H9 (cell line): ENCODE results near the gene CLCN3. TPM values are rescaled to one million over a fixed set of nuclear protein-coding genes. Genes with fewer than 3 reads are reported as not detected.

Experiments used
- DNase-seq: peaks from one replicate; pipeline ENCODE4 v3.0.0-alpha.2; 2017
- H2AFZ ChIP-seq: one replicate; pipeline ENCODE4 v1.6.1; 2013; ENCODE audit warnings: mild to moderate bottlenecking, low read length, control low read depth, moderate library complexity
- H2AK5ac ChIP-seq: 2 replicates; pipeline ENCODE4 v1.6.1; 2013; ENCODE audit warnings: low read length, control low read depth, mixed read lengths; ENCODE audit not compliant: insufficient read length
- H2BK120ac ChIP-seq: one replicate; pipeline ENCODE4 v1.6.1; 2013; ENCODE audit warnings: low read depth, mild to moderate bottlenecking, low read length, control low read depth, inconsistent platforms; ENCODE audit not compliant: poor library complexity, severe bottlenecking
- H2BK12ac ChIP-seq: 2 replicates; pipeline ENCODE4 v1.6.1; 2013; ENCODE audit warnings: low read length, control low read depth, mixed read lengths, low read depth; ENCODE audit not compliant: insufficient read length
- H2BK15ac ChIP-seq: 2 replicates; pipeline ENCODE4 v1.6.1; 2013; ENCODE audit warnings: low read depth, low read length, control low read depth
- H2BK20ac ChIP-seq: one replicate; pipeline ENCODE4 v1.6.1; 2013; ENCODE audit warnings: low read depth, mild to moderate bottlenecking, low read length, control low read depth, inconsistent platforms; ENCODE audit not compliant: poor library complexity, severe bottlenecking
- H2BK5ac ChIP-seq: 2 replicates; pipeline ENCODE4 v1.6.1; 2013; ENCODE audit warnings: low read length, control low read depth, mixed read lengths; ENCODE audit not compliant: insufficient read length
- H3K14ac ChIP-seq: 2 replicates; pipeline ENCODE4 v1.6.1; 2013; ENCODE audit warnings: low read length, control low read depth; ENCODE audit not compliant: insufficient read depth
- H3K18ac ChIP-seq: 2 replicates; pipeline ENCODE4 v1.6.1; 2013; ENCODE audit warnings: low read depth, mild to moderate bottlenecking, mixed read lengths, low read length, control low read depth; ENCODE audit not compliant: insufficient read length
- H3K23ac ChIP-seq: 2 replicates; pipeline ENCODE4 v1.6.1; 2013; ENCODE audit warnings: low read length, control low read depth, mixed read lengths, low read depth; ENCODE audit not compliant: insufficient read length
- H3K23me2 ChIP-seq: 2 replicates; pipeline ENCODE4 v1.6.1; 2013; ENCODE audit warnings: low read depth, mild to moderate bottlenecking, mixed read lengths, low read length, control low read depth; ENCODE audit not compliant: insufficient read length, poor library complexity, severe bottlenecking
- H3K27ac ChIP-seq: 2 replicates; pipeline ENCODE4 v1.5.1; 2013; ENCODE audit warnings: low read length, control low read depth, mixed read lengths, low read depth; ENCODE audit not compliant: insufficient read length
- H3K27me3 ChIP-seq: 2 replicates; pipeline ENCODE4 v1.6.1; 2013; ENCODE audit warnings: low read length, control low read depth, inconsistent platforms; ENCODE audit not compliant: insufficient read depth
- H3K4ac ChIP-seq: 2 replicates; pipeline ENCODE4 v1.6.1; 2013; ENCODE audit warnings: low read depth, mild to moderate bottlenecking, control low read depth, inconsistent platforms, low read length, moderate library complexity
- H3K4me1 ChIP-seq: 2 replicates; pipeline ENCODE4 v1.6.1; 2013; ENCODE audit warnings: low read length, control low read depth, inconsistent platforms; ENCODE audit not compliant: insufficient read depth
- H3K4me2 ChIP-seq: 2 replicates; pipeline ENCODE4 v1.6.1; 2013; ENCODE audit warnings: low read length, control low read depth, mixed read lengths; ENCODE audit not compliant: insufficient read length, insufficient read depth
- H3K56ac ChIP-seq: 2 replicates; pipeline ENCODE4 v1.6.1; 2013; ENCODE audit warnings: low read depth, mild to moderate bottlenecking, mixed read lengths, low read length, control low read depth; ENCODE audit not compliant: insufficient read length
- H3K79me1 ChIP-seq: 2 replicates; pipeline ENCODE4 v1.6.1; 2013; ENCODE audit warnings: low read depth, mild to moderate bottlenecking, moderate library complexity, low read length, control low read depth, inconsistent platforms; ENCODE audit not compliant: insufficient read depth, poor library complexity, severe bottlenecking
- H3K79me2 ChIP-seq: 2 replicates; pipeline ENCODE4 v1.6.1; 2013; ENCODE audit warnings: low read length, control low read depth, inconsistent platforms; ENCODE audit not compliant: insufficient read depth
- H3K9ac ChIP-seq: 2 replicates; pipeline ENCODE4 v1.6.1; 2013; ENCODE audit warnings: low read length, control low read depth, mixed read lengths; ENCODE audit not compliant: insufficient read length; ENCODE audit errors: extremely low read depth
- H3K9me3 ChIP-seq: one replicate; pipeline ENCODE4 v1.6.1; 2013; ENCODE audit warnings: low read depth, low read length, inconsistent platforms; ENCODE audit not compliant: control insufficient read depth
- H3T11ph ChIP-seq: one replicate; pipeline ENCODE4 v1.6.1; 2013; ENCODE audit warnings: mild to moderate bottlenecking, low read length, control low read depth, inconsistent platforms
- H4K20me1 ChIP-seq: one replicate; pipeline ENCODE4 v1.6.1; 2013; ENCODE audit not compliant: control insufficient read depth, insufficient read length, insufficient read depth
- H4K5ac ChIP-seq: 2 replicates; pipeline ENCODE4 v1.6.1; 2013; ENCODE audit warnings: low read depth, mild to moderate bottlenecking, mixed read lengths, low read length, control low read depth; ENCODE audit not compliant: insufficient read length
- H4K8ac ChIP-seq: replicated peaks from 2 replicates; pipeline ENCODE4 v1.6.1; 2013; ENCODE audit warnings: low read length, control low read depth, mixed read lengths, low read depth; ENCODE audit not compliant: insufficient read length
- H4K91ac ChIP-seq: 2 replicates; pipeline ENCODE4 v1.6.1; 2013; ENCODE audit warnings: low read depth, mild to moderate bottlenecking, moderate library complexity, mixed read lengths, low read length, control low read depth; ENCODE audit not compliant: insufficient read length
- H3K27ac Mint-ChIP-seq, 3 experiments: 2 replicates in 2 of 3; 3 replicates in 1 of 3; pipeline ENCODE4 v1.8.0; 2020 to 2021; ENCODE audit warnings: mixed read lengths in 3 of 3, mild to moderate bottlenecking in 1 of 3, moderate library complexity in 1 of 3
- H3K27me3 Mint-ChIP-seq: 2 replicates; pipeline ENCODE4 v1.8.0; 2021; ENCODE audit warnings: low read depth, mild to moderate bottlenecking, moderate library complexity, mixed read lengths
- H3K36me3 Mint-ChIP-seq, 3 experiments: 2 replicates in 2 of 3; 3 replicates in 1 of 3; pipeline ENCODE4 v1.8.0; 2020 to 2021; ENCODE audit warnings: low read depth in 3 of 3, mixed read lengths in 3 of 3; ENCODE audit not compliant: insufficient read depth in 1 of 3
- H3K4me1 Mint-ChIP-seq, 2 experiments: 2 replicates each; pipeline ENCODE4 v1.8.0; 2020; ENCODE audit warnings: mixed read lengths in 2 of 2
- H3K4me3 Mint-ChIP-seq, 2 experiments: 2 replicates in 1 of 2; 3 replicates in 1 of 2; pipeline ENCODE4 v1.8.0; 2020 to 2021; ENCODE audit warnings: mild to moderate bottlenecking in 2 of 2, mixed read lengths in 2 of 2, moderate library complexity in 1 of 2
- H3K9me3 Mint-ChIP-seq, 2 experiments: 2 replicates in 1 of 2; 3 replicates in 1 of 2; pipeline ENCODE4 v1.8.0; 2020; ENCODE audit warnings: mild to moderate bottlenecking in 2 of 2, mixed read lengths in 2 of 2, moderate library complexity in 1 of 2
- CTCF ChIP-seq: fragments of 200-600 bp; sonication (generic); conservative IDR thresholded peaks from 3 replicates; pipeline ENCODE4 v1.8.0; 2021; ENCODE audit warnings: antibody characterized with exemption, mild to moderate bottlenecking
- total RNA-seq: library from RNA; stranded (reverse); gene quantifications from 2 replicates; pipeline ENCODE4 v1.2.1, GENCODE V29; 2021

Gene CLCN3
- total RNA-seq, 1 experiment from 2014 or later = 25.7 TPM

DNA sequence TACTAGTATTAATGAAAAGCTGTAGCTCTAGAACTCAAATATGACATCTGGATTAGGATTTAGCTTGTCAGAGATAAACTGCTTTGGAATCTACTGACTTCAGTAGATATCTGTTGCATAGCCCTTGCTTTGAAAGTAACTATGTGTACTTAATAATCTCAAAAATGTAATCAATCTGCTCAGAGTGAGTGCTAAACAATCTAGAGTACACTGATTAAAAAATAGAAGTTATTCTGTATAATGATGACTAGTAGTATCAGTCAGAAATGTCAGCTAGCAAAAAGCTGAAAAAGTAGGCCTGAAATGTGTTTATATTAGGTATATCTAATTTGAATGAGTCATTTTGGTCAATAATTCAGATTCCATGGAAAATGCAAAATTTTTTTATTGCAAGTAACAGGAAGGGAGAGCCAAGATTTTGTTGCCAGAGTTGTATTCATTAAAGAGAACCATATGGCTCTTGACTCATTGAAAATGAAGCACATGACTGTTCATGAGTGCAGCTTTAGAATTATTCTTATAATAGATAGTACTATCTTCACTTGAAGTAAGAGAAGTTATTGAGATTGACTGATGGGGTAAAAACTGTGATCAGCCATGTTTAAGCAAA is 20.0 kb downstream of the CLCN3 start:
- H2BK12ac ChIP-seq = no peak overlapping the region
- H4K91ac ChIP-seq = no peak overlapping the region
- no peak overlapping the region for H2BK20ac ChIP-seq
- no peak overlapping the region for H2AFZ ChIP-seq
- no peaks in the 10 kb centered on the region for H4K20me1 ChIP-seq
- Mint-ChIP-seq H3K4me3 (no peak overlapping the region), H3K27me3 (no peaks in the 10 kb centered on the region), H3K4me1 (no peaks in the 10 kb centered on the region), H3K9me3 (no peaks in the 10 kb centered on the region), H3K27ac (no peak overlapping the region), H3K36me3 (peaks cover 2 to 41% (median 29%) of the 10 kb centered on the region in 3 experiments; a peak in 6 of 7 replicates)
- no peaks in the 10 kb centered on the region for H3K4me1 ChIP-seq
- no peak overlapping the region for H2AK5ac ChIP-seq
- no peak overlapping the region for H2BK15ac ChIP-seq
- H3K79me2 ChIP-seq = no peaks in the 10 kb centered on the region
- H4K8ac ChIP-seq = no peak overlapping the region
- H3K79me1 ChIP-seq = peaks cover 2% of the 10 kb centered on the region
- H3K18ac ChIP-seq = no peak overlapping the region
- no peak overlapping the region for H2BK5ac ChIP-seq
- no peaks in the 10 kb centered on the region for H3K9me3 ChIP-seq
- no peak overlapping the region for H3K14ac ChIP-seq
- no peak overlapping the region for H4K5ac ChIP-seq
- H3K4me2 ChIP-seq = no peak overlapping the region
- H3K27me3 ChIP-seq = no peaks in the 10 kb centered on the region
- no peak for TF ChIP-seq CTCF
- no peak overlapping the region for H3K56ac ChIP-seq
- H3K23me2 ChIP-seq = no peaks in the 10 kb centered on the region
- no peak overlapping the region for H2BK120ac ChIP-seq
- H3T11ph ChIP-seq = no peak overlapping the region
- no peak for DNase-seq
- H3K27ac ChIP-seq = no peak overlapping the region
- H3K23ac ChIP-seq = no peak overlapping the region
- H3K4ac ChIP-seq = no peak overlapping the region
- H3K9ac ChIP-seq = no peak overlapping the region
